Chondrocyte (in vitro differentiated cells): ENCODE data around the gene PBX3. TPM values are rescaled to one million over a fixed set of nuclear protein-coding genes. Genes with fewer than 3 reads are reported as not detected.

Source experiments
- DNase-seq: peaks from one replicate; pipeline ENCODE4 v3.0.0; 2021; ENCODE audit warnings: mixed read lengths, low spot score
- H3K27ac Mint-ChIP-seq: one replicate; pipeline ENCODE4 v1.8.0; 2021; ENCODE audit warnings: mild to moderate bottlenecking, moderate library complexity, mixed read lengths; ENCODE audit not compliant: unreplicated experiment
- H3K27me3 Mint-ChIP-seq: 2 replicates; pipeline ENCODE4 v1.8.0; 2021; ENCODE audit warnings: low read depth, mixed read lengths
- H3K36me3 Mint-ChIP-seq: 2 replicates; pipeline ENCODE4 v1.8.0; 2021; ENCODE audit warnings: low read depth, mixed read lengths
- H3K4me1 Mint-ChIP-seq: 2 replicates; pipeline ENCODE4 v1.8.0; 2021; ENCODE audit warnings: low read depth, mild to moderate bottlenecking, mixed read lengths
- H3K4me3 Mint-ChIP-seq: one replicate; pipeline ENCODE4 v1.8.0; 2021; ENCODE audit warnings: mild to moderate bottlenecking, moderate library complexity, mixed read lengths; ENCODE audit not compliant: unreplicated experiment
- H3K9me3 Mint-ChIP-seq: 2 replicates; pipeline ENCODE4 v1.8.0; 2021; ENCODE audit warnings: low read depth, mixed read lengths
- total RNA-seq: library from RNA; stranded (reverse); gene quantifications from 3 replicates; pipeline ENCODE4 v1.2.1, GENCODE V29; 2021
- TF ChIP-seq, protein P1 (sequence below): fragments of 200-600 bp; sonication (generic); IDR thresholded peaks from 2 replicates; pipeline ENCODE4 v1.5.0; 2021; ENCODE audit warnings: antibody characterized with exemption, mild to moderate bottlenecking, moderate library complexity

The PBX3 gene
- total RNA-seq, 1 donor from 2014 or later, result 24.1 TPM

DNA sequence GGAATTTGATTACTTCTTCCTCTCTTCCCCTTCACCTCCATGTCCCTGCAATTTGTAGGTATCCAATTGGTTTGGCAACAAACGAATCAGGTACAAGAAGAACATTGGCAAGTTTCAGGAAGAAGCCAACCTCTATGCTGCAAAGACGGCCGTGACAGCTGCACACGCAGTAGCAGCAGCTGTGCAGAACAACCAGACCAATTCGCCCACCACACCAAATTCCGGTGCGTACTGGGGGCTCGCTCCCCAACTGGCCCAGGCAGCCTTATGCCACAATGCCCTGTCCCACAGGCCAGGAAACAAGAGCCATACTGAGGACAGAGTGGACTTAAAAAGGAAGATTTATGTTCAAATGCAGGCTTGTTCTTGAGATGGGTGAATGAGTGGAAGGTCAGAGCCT is 213.5 kb downstream of the PBX3 start:
- H3K27ac Mint-ChIP-seq, result no peak overlapping the region
- H3K4me3 Mint-ChIP-seq, result no peak overlapping the region
- H3K36me3 Mint-ChIP-seq, result peaks cover 13% of the 10 kb centered on the region
- H3K9me3 Mint-ChIP-seq, result no peaks in the 10 kb centered on the region
- DNase-seq, result no peak
- TF ChIP-seq, protein P1, sequence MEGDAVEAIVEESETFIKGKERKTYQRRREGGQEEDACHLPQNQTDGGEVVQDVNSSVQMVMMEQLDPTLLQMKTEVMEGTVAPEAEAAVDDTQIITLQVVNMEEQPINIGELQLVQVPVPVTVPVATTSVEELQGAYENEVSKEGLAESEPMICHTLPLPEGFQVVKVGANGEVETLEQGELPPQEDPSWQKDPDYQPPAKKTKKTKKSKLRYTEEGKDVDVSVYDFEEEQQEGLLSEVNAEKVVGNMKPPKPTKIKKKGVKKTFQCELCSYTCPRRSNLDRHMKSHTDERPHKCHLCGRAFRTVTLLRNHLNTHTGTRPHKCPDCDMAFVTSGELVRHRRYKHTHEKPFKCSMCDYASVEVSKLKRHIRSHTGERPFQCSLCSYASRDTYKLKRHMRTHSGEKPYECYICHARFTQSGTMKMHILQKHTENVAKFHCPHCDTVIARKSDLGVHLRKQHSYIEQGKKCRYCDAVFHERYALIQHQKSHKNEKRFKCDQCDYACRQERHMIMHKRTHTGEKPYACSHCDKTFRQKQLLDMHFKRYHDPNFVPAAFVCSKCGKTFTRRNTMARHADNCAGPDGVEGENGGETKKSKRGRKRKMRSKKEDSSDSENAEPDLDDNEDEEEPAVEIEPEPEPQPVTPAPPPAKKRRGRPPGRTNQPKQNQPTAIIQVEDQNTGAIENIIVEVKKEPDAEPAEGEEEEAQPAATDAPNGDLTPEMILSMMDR, result no peak
- no peaks in the 10 kb centered on the region for H3K4me1 Mint-ChIP-seq
- H3K27me3 Mint-ChIP-seq, result no peaks in the 10 kb centered on the region

DNA sequence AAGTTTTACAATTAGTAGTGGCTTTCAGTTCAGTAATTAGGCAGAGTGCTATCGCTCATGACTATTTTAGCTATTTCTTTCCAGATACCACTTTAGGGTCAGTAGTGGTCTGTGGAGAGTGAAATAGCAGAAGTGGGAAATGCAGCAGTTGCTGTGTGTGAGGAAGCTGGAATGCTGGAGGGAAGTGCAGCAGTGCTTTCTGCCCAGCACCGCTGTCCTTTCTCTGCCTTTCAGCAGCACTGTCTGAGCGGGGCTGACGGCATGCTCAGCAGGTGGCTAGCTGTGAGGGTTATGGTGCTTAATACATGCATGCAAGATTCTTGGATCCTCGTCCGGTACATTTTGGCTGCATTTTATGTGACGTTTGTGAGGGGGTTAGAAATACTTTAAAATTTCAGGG is 213.9 kb downstream of the PBX3 start:
- H3K4me1 Mint-ChIP-seq, result no peaks in the 10 kb centered on the region
- DNase-seq, result no peak
- no peak overlapping the region for H3K27ac Mint-ChIP-seq
- H3K9me3 Mint-ChIP-seq, result no peaks in the 10 kb centered on the region
- no peaks in the 10 kb centered on the region for H3K27me3 Mint-ChIP-seq
- H3K36me3 Mint-ChIP-seq, result peaks cover 15% of the 10 kb centered on the region
- H3K4me3 Mint-ChIP-seq, result no peak overlapping the region
- TF ChIP-seq, protein P1, result no peak

DNA sequence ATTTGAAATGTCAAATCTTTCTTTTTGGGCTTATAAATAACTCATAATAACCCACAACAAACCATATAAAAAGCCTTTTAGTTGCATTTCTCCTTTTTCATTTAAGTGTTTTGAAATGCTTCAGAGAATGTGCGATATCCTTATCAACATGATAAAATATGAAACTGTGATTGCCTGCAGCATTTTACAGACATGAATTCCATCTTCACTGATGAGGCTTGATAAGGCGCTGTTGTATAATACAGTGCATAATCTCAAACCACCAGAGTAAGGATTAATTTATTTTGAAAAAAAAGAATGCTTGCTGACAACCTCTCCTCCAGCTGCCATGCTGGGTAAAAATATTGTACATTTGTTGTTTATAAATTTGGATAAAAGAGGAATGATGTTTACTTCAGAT is 216.8 kb downstream of the PBX3 start:
- H3K4me3 Mint-ChIP-seq, result no peak overlapping the region
- no peaks in the 10 kb centered on the region for H3K9me3 Mint-ChIP-seq
- no peaks in the 10 kb centered on the region for H3K27me3 Mint-ChIP-seq
- H3K4me1 Mint-ChIP-seq, result no peaks in the 10 kb centered on the region
- DNase-seq, result no peak
- TF ChIP-seq, protein P1, result no peak
- H3K27ac Mint-ChIP-seq, result no peak overlapping the region
- H3K36me3 Mint-ChIP-seq, result peaks cover 22% of the 10 kb centered on the region

DNA sequence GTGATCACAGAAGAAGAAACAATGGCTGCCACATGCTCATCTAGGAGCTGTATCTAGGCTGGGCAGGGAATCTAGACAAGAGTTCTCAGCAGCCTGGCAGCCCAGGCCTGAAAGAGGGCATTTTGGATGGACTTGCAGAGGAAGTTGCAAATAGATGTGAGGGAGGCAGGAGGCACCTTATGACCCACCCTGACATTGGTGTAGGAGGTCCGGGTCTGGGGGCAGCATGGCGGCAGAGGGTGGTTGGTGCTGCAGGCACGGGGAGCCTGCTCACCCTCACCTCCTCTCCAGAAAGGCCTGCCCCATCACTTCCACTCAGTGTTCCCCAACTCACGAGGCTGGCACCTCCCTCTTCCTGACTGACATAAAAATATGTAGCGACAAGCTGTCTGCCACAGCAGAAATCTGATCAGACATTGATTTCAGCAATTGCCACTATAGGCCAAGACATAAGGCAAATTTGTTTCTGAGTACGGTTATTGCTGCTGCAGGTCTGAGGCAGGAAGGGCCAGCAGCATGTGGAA is 217.6 kb downstream of the PBX3 start:
- TF ChIP-seq, protein P1, result no peak
- DNase-seq, result no peak
- Mint-ChIP-seq H3K4me3 (no peak overlapping the region), H3K4me1 (no peaks in the 10 kb centered on the region), H3K27me3 (no peaks in the 10 kb centered on the region), H3K9me3 (no peaks in the 10 kb centered on the region), H3K36me3 (peaks cover 22% of the 10 kb centered on the region), H3K27ac (no peak overlapping the region)

DNA sequence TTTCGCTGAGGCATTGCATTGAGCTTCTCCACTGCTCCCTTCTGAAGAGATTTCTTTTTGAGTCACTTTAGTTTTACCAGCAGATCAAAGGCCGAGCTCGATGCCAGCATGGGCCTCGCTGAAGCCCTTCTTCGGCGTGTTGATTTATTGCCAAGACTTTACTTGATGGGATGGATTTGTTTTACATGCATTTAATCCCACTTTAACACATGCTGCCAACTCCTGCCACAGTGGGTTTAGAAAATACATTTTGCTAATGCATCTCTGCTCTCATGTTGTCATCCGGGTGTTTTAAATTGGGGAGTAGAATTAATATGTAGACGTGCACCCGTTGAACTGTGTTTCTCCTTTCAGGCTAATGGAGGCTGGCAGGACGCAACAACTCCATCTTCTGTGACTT is 218.3 kb downstream of the PBX3 start:
- no peak overlapping the region for H3K27ac Mint-ChIP-seq
- no peaks in the 10 kb centered on the region for H3K9me3 Mint-ChIP-seq
- no peaks in the 10 kb centered on the region for H3K27me3 Mint-ChIP-seq
- DNase-seq, result no peak
- TF ChIP-seq, protein P1, result no peak
- H3K36me3 Mint-ChIP-seq, result peaks cover 22% of the 10 kb centered on the region
- no peaks in the 10 kb centered on the region for H3K4me1 Mint-ChIP-seq
- no peak overlapping the region for H3K4me3 Mint-ChIP-seq
